GM19240 (cell line): ENCODE measurements around the gene PDZRN4.

Source experiments
- DNase-seq: peaks from one replicate; pipeline ENCODE4 v3.0.0; 2011; ENCODE audit warnings: low spot score; ENCODE audit not compliant: insufficient read length

The PDZRN4 gene

DNA sequence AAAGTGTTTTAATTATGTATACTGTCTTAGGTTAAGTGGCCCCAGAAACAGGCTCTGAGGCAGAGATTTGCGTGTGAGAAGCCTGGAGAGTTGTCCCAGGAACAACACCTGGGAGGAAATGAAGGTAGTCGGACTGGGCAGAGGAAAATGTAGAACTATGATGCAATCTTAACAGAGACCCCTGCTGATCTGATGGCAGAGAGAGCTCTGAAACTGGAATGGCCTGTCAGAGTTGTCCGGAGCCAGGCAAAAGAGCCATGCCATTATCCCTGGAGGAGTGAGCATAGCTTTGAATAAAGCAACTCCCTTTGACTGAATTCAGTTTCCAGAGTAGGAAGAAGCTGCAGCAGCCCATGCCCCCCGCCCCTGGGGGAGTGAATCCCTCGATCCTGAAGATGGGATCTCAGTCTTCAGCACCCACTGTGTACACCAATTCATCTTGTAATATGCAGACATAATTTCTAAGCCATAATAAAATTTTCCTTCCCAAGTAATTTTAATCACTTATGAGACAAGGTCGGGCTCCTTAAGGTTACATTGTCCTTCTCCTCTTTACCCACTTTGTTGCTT is 264.8 kb downstream of the PDZRN4 start:
- no peak for DNase-seq

DNA sequence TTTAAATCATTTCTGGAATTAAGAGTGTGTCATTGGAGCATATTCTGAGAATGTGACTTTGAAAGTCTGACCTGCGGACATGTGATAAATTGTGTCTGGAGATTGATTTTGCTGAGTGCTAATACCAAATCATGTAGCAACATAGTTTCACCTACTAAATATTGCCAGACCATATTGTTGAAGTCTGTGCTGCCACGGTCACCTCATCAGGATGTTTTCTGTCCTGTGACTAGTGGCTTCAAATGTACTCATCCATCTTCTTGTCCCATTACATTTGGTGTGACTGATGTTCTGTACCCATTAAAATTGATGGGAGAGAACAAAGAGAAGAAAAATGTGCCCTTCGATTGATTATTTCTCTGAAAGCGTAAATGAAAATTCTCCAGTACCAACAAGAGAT is 265.3 kb downstream of the PDZRN4 start:
- DNase-seq = no peak

DNA sequence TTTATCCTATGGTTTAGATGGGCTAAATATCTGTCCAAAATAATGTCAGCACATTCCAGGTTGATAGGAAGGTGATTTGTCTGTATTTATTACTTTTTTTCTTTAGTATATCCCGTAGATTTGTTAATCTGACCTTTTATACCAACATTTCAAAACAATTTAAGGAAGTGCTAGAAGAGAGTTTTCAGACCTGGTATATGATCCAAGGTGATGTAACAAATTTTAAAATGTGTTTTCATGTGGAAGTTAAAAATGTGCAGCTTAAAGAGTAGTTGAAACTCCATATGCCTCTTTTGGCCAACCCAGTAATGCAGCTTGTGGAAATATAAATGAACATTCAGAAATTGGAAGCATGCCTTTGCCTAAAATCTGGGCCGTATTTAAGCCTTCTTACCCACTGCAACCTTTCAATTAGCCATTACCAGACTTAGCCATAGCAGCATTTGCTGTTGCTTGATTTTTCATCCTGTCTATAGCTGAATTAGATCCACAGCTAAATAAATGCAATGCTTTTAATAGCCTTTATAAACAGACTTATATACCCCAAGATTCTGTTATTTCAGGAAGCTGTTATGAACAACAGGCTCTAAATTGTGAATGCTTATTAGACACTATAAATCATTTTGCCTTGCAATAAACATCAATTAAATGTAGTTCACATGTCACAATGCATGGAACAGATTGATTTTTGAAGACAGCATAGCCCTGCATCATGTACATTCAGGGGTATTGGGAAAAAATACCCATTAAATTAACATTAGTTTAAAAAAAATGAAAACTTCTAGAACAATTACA is 271.2 kb downstream of the PDZRN4 start:
- no peak for DNase-seq

DNA sequence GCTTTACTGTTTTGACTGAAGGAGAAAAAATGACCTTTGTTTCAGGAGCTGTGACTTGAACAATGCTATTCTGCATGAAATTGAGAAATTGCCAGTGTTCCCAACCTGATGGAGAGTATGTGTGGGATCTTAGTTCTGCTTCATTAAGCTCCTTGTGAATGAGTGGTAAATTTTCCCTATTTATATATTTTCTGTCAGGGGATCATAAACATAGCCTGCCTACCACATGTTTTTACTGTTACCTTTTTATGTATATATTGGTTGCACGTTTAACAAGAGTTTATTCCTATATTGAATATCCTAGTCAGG is 271.7 kb downstream of the PDZRN4 start:
- no peak for DNase-seq

DNA sequence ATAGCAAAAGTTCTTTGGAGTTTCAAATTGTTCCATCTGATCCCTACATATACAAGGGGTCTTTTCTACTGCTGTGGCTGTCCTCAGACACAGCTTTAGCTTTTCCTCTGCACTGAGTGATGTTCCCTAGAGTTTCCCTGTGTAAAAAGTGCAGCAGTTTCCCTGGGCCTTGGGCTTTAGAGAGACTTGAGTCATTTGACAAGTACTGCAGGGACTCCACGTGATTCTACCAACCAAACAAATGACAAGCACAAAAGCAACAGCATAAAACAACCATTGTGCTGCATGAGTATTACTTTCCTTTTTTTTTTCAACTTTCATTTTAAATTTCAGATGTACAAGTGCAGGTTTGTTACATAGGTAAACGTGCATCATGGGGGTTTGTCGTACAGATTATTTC is 272.8 kb downstream of the PDZRN4 start:
- DNase-seq = no peak

DNA sequence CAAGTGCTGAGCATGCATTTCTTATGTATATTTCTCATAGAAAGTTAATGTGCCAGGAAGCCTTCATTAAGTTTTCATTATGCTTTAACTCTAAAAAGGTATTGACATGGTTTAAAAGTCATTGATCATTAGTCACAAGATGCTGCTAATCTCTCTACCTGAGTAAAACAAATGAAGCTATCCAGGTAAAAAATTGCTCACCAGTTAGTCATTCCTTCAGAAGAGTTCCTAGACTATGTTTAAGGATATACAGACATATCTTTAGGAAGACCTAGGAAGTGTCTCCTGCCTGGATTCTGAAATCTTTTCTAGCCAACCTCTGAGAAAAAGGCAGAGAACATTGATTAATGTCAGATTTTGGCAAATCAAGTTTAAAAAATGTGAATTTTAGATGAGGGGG is 274.2 kb downstream of the PDZRN4 start:
- no peak for DNase-seq

DNA sequence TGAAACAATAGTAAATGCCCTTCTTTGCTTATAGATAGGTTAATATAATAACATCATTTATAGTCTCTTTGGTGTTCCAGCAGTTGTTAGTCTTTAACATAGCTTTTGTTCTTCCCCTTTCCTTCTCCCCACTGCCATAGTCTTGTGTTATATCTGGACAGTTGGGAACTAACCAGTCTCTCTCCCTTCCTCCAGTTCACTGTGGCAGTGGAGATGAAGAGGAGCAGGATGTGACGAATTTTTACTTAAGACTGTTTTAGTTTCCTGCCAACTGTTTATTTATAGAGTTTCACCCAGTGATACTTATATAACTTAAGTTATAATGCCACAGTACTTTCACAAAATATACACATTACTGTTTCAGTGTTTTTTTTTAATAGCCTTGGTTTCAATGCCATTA is 277.4 kb downstream of the PDZRN4 start:
- DNase-seq = no peak

DNA sequence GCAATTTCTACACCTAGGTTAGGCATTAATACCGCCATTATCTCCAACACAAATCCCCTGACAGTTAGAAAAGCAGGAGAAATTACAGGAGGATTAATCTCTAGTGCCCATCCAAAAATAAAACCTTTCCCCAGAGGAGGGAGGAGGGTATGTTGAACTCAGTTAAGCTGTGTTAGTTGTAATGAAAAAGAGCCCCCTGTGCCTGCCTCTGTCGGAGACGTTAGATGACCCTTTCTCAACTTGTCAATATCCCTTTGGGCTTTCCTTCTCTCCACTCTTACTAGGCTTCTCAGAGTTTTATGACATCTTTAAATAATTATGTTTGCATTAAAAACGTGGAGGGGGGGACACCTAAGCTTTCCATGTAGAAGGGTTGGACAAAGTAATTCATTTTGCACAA is 278.2 kb downstream of the PDZRN4 start:
- DNase-seq = no peak

DNA sequence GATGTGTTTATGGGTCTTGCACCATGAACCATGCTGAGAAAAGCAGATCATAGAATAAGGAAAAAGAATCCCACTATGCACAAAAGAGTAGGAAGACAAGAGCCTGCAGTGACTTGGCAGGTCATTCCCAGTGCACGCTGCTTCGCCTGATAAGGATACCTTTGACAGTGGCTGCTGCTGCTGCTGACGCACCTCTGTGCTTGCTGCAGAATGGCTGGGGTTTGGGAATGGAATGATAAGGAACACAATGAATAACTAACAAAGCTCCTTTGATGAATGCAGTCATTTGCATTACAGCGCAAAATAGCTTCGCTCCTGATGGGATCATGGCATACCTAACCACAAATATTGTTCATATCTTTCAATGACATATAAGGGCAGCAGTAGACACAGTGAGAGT is 278.7 kb downstream of the PDZRN4 start:
- no peak for DNase-seq

DNA sequence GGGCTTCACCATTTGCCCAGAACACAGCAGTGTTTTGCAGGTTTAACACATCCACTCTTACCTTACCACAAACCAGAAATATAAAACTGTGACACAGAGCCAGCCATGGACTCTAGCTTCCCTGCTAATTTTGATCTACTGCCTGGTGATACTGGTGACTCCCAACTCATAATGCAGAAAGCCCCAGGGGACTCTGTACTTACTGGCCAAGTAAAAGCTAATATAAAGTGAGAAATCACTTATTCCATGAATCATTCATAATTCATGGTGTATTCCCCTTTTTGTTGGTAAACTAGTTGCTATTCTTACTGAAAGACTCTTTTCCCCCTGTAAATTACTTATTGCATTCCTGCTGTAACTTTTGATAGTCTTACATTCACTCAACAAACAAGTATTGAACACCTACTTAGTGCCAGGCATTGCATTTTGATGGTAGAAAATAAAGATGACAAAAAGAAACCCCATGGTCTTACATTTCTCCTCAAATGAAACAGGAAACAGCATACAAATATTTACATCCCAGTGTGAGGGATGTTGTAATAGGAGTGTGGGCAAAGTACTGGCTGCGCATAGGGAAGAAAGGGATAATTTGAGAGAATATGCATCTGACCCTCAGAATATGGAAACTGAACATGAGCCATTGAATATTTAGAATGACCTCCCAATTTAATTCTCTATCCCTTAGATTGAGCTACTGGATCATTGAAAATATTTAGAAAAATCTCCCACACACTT is 279.6 kb downstream of the PDZRN4 start:
- no peak for DNase-seq

DNA sequence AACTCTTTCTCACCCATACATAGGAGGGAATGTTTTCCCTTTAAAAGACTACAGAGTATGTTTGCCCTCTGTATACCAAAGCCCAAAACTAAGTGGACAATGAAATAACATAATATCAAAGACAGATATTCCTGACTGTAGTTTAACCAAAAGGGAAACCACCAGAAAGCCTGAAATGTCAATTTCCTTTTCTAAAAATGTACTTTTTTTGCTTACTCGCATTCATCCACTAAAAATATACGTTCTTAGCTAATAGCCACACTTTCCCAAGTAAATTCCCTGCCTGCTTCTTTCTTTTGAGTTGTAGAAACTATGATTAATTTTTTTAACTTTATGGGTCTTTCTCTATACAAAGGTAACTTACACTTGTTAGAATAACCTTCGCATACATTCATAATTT is 280.2 kb downstream of the PDZRN4 start:
- DNase-seq = no peak

DNA sequence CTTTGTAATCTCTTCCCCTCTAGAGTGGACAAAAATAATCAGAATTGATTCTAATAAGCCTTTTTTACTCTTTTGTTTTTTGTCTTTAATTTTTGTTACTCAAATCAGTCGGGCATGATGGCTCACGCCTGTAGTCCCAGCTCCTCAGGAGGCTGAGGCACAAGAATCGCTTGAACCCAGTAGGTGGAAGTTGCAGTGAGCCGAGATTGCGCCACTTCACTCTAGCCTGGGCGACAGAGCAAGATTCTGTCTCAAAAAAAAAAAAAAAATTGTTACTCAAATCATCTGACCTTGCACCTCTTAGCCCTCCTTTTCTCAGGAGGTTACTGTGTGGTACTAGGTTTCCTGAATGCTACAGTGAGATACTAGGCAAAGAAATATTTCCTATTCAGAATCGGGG is 280.6 kb downstream of the PDZRN4 start:
- DNase-seq = no peak

DNA sequence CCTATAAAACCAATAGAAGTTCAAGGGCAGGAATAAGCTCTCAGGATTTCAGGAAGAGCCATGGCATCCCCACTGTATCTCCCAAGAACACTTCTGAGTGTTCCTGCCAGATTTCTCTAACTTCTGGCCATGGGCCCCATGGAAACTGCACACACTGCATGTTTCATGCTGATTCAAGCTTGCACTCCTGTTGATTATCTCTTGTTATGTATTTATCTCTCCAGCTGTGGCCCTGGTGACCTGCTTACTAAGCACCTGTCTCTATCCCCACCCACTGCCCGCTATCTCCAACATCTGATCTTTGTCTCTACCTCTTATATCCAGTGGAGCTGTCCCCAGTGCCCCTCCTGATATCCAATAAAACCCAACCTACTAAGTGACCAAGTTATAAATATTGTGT is 285.3 kb downstream of the PDZRN4 start:
- DNase-seq = no peak

DNA sequence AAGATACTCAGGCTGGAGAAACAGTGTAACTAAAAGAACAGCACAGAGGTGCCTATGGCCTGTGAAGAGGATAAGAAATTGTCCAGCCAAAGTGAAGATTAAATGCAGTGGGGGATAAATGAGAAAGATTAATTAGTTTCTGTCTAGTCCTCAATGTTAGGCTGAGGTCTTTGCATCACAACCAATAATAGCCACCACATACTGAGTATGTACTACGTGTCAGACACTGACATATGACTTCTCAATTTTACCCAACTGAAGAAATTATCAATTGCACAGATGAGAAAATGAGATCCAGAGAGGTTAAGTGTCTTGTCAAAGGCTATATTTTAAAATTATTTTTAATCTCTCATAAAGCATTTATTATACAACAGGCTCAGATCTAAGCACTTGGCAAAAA is 285.9 kb downstream of the PDZRN4 start:
- DNase-seq = no peak

DNA sequence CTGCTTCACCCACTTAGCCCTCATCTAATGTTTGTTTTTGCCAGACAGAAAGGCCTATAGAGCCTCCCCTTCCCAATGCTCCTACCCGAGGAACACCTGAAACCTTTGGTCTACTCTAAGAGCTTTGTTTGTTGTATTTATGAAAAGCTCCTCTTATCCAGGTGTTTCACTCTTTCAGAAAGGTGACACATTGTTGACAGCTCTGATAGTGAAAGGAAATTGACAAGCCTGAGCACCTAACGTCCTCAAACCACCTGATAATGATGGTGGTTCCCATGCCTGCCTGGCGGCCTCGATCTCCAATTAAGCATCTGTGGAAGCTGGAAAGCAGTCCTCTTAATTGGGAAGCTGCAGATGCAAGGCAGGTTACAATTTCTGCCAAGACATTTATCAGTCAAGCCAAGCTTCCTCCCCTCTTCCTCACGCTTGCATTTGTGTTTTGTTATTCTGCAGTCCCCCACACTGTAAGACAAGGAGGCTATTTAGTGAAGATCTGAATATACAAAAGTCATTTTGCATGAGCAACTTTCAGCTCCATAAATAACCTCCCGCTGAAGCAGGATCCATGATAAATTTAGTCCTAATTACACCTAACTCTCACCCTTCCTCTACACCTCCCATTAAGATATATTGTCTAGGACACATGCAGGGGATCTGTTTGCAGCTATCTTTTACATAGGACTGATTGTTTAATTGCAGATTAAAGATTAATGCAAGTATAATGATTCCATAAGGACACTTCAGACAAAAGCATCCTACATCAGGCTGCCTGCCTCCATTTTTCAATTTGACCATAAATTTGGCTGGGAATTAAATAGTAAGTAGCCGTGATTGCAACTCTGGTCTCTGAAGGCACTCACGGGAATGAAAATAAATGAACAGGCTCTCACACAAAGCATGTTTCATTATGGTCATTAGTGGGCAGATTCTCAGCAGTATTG is 288.6 kb downstream of the PDZRN4 start:
- DNase-seq = no peak

DNA sequence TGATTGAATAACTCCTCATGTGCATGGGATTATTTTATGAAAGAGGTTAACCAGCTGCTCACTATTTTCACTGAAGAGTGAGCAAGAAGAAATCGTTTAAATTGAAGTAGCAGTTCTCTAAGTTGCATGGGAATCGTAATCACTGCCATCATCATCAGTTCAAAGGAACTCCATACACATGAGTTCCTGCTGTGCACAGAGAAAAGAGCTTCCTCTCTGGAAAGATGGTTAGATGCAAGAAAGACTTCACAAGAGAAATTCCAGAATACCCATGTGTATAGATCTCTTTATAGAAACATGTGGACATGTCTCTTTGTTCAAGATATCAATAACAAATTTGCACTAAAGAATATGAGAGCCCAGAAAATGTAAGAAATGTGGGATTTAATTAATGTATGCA is 291.3 kb downstream of the PDZRN4 start:
- no peak for DNase-seq

DNA sequence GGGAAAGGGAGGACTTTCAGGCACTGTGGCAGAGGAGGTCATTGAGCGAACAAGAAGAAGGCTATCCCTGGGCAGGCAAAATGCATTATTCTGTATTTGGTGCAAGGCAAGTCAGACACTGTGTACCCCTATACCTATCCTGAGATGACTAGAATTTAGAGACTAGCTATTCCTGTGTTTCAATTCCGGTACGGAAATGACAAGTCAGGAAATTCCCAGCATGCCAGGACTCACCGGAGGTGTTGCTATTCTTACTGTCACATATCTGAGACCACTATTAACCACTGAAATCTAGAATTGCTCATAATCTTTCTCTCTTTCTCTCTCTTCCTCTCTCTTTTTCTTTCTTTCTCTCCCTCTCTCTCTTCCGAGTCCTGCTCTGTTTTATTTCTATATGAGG is 297.1 kb downstream of the PDZRN4 start:
- no peak for DNase-seq

DNA sequence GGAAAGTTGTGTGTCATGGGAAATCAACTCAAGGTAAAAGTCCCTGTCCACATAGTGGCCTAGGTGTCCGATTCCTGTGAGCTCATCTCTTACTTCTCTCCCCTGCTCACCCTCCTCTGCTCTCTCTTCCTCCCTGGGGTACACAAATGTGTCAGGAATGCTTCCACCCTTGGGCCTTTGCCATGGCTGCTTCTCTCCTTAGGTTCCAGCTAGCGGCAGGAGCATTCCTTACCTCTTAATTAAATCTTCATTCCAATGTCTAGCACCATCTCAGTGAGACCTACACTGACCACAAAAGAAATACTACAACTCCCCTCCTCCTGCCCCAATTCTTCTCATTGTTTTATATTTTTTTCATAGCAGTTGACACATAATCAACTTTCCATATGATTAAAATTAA is 298.6 kb downstream of the PDZRN4 start:
- DNase-seq = no peak

DNA sequence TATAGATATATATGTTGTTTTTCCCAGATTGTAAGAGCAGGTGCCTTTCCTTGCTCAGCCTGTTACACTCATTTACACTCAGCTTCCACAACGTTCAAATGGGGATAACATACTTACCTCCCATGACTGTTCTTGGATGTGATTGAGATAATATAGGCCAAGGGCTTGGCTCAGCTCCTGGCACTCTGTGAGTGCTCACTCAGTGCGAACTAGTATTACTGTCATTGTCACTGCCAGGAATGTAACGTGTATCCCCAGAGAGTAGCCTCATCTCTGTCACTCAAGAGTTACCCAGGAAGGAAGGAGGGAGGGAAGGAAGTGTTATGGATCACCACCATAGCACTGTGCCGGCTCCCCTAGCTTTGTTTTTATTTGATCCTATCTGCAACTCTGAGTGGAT is 307.9 kb downstream of the PDZRN4 start:
- no peak for DNase-seq

DNA sequence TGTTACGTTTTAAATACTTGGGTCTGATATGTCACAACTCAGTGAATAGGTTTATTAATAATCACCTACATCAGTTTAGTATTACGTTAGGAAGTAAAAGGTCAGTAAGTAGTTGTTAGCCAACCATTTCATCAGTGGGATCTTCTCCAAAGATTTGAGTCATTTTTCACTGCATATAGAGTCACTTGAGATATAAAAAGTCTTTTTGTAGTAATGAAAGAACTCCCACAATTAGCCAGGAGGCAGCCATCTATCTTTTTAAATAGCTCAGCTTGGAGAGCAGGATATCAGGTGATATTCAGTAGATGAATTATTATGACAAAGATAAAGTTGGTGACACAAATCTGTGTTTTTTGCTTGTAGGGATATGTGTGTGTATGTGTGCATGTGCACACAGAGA is 309.3 kb downstream of the PDZRN4 start:
- no peak for DNase-seq

DNA sequence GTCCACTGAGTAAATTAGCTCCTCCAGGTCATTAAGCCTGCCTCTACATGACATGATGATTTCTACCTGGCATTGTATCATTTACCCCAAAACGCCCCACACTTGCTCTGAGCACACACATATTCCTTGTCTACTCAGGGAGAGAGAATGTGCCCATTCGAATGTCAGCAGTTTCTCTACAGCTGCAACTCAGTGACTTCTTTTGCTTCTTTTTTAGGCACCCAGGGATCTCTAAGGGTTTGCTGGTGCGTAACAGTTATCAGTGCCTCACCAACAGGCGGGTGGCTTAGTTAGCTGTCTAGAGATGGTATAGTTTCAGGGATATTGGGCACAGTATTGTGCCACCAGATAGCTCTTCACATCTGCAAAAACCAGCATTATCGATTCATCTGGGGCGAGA is 316.9 kb downstream of the PDZRN4 start:
- DNase-seq = no peak

DNA sequence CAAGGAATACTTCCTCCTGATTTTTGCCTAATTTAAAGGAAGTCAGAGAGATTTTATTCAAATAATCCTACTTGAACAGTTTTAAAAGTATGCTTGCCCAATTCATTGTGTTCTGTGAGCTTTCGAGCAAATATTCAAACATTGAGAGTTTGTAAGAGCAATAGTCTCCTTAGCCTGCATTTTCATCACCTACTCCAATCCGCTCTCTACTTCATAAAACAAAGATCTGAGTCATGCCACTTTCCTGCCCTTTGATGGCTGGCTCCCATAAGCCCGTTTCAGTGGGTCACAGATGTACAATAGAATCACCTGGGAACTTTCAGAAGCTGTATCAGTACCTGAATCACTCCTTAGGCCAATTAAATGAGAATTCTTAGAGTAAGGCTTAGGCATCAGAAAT is 319.2 kb downstream of the PDZRN4 start:
- no peak for DNase-seq
